Endothelial cell (in vitro differentiated cells): ENCODE data around the gene WDR37. TPM values are rescaled to one million over a fixed set of nuclear protein-coding genes. Genes with fewer than 3 reads are reported as not detected.
"Not testable (repeated sequence)": the region's sequence is repeated elsewhere in the genome, so short reads cannot be mapped to it uniquely, and the experiment has no call there.

Experiments used
- DNase-seq: peaks from one replicate; pipeline ENCODE4 v3.0.0; 2021; ENCODE audit warnings: low spot score
- H3K27ac Mint-ChIP-seq: one replicate; pipeline ENCODE4 v1.8.0; 2021; ENCODE audit warnings: mixed read lengths, inconsistent platforms; ENCODE audit not compliant: unreplicated experiment
- H3K27me3 Mint-ChIP-seq: one replicate; pipeline ENCODE4 v1.8.0; 2021; ENCODE audit warnings: mild to moderate bottlenecking, moderate library complexity, mixed read lengths, inconsistent platforms; ENCODE audit not compliant: unreplicated experiment
- H3K36me3 Mint-ChIP-seq: one replicate; pipeline ENCODE4 v1.8.0; 2021; ENCODE audit warnings: mild to moderate bottlenecking, low read depth, mixed read lengths, inconsistent platforms; ENCODE audit not compliant: unreplicated experiment
- H3K4me1 Mint-ChIP-seq: one replicate; pipeline ENCODE4 v1.8.0; 2021; ENCODE audit warnings: mild to moderate bottlenecking, mixed read lengths, inconsistent platforms; ENCODE audit not compliant: unreplicated experiment
- H3K4me3 Mint-ChIP-seq: one replicate; pipeline ENCODE4 v1.8.0; 2021; ENCODE audit warnings: mild to moderate bottlenecking, mixed read lengths, inconsistent platforms; ENCODE audit not compliant: unreplicated experiment
- H3K9me3 Mint-ChIP-seq: one replicate; pipeline ENCODE4 v1.8.0; 2021; ENCODE audit warnings: mixed read lengths, inconsistent platforms; ENCODE audit not compliant: unreplicated experiment
- total RNA-seq: library from RNA; stranded (reverse); fragmentation: NEBNext Ultra II Directional; extraction: Animal tissue kit (Norgen Biotek cat#: 25700); gene quantifications from one replicate; pipeline ENCODE4 v1.2.1, GENCODE V29; 2021; ENCODE audit not compliant: unreplicated experiment
- TF ChIP-seq, protein P1 (sequence below): fragments of 200-600 bp; sonication (generic); IDR thresholded peaks from one replicate; pipeline ENCODE4 v1.5.0; 2021; ENCODE audit warnings: antibody characterized with exemption; ENCODE audit not compliant: unreplicated experiment

Gene WDR37
- total RNA-seq, 1 donor from 2014 or later = 32.6 TPM

DNA sequence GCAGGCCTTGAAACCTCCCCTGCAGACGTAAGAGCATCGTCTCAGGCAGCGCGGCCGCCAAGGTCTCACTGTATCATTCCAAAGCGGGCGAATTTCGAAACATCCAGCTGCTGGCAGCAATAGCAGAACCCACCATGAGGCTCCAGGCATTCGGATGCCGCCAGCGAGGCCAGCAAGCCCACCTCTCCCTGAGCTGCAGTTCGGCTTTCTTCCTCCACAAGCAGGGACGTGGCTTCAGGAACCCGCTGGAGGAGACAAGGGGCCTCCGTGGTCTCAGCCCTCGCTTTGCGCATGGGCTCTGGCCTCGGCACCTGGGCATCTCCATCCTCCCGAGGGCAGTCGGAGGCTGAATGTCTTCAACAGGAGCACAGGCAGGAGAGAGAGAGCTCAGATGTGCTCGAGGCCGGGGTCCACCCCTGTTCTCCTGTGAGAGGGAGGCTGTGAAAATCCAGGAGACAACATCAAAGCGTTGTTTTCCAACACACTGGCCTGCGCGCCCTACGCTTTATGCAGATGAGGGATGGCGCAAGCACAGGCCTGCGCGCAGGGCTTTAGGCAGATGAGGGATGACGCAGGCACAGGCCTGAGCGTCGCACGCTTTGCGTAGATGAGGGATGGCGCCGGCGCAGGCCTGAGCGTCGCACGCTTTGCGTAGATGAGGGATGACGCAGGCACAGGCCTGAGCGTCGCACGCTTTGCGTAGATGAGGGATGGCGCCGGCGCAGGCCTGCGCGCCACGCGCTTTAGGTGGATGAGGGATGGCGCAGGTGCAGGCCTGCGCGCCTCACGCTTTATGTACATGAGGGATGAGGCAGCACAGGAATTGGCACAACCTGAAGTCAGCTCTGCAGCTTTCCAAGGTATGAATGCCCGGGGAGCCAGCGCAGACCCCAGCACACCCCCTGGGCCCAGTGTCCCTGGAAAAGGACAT, 103.2 kb downstream of the WDR37 start:
- H3K4me1 Mint-ChIP-seq = no peaks in the 10 kb centered on the region
- no peaks in the 10 kb centered on the region for H3K36me3 Mint-ChIP-seq
- DNase-seq = no peak
- TF ChIP-seq, protein P1, sequence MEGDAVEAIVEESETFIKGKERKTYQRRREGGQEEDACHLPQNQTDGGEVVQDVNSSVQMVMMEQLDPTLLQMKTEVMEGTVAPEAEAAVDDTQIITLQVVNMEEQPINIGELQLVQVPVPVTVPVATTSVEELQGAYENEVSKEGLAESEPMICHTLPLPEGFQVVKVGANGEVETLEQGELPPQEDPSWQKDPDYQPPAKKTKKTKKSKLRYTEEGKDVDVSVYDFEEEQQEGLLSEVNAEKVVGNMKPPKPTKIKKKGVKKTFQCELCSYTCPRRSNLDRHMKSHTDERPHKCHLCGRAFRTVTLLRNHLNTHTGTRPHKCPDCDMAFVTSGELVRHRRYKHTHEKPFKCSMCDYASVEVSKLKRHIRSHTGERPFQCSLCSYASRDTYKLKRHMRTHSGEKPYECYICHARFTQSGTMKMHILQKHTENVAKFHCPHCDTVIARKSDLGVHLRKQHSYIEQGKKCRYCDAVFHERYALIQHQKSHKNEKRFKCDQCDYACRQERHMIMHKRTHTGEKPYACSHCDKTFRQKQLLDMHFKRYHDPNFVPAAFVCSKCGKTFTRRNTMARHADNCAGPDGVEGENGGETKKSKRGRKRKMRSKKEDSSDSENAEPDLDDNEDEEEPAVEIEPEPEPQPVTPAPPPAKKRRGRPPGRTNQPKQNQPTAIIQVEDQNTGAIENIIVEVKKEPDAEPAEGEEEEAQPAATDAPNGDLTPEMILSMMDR = no peak
- no peak overlapping the region for H3K27ac Mint-ChIP-seq
- H3K4me3 Mint-ChIP-seq = no peak overlapping the region
- no peaks in the 10 kb centered on the region for H3K9me3 Mint-ChIP-seq
- peaks cover 7% of the 10 kb centered on the region for H3K27me3 Mint-ChIP-seq

DNA sequence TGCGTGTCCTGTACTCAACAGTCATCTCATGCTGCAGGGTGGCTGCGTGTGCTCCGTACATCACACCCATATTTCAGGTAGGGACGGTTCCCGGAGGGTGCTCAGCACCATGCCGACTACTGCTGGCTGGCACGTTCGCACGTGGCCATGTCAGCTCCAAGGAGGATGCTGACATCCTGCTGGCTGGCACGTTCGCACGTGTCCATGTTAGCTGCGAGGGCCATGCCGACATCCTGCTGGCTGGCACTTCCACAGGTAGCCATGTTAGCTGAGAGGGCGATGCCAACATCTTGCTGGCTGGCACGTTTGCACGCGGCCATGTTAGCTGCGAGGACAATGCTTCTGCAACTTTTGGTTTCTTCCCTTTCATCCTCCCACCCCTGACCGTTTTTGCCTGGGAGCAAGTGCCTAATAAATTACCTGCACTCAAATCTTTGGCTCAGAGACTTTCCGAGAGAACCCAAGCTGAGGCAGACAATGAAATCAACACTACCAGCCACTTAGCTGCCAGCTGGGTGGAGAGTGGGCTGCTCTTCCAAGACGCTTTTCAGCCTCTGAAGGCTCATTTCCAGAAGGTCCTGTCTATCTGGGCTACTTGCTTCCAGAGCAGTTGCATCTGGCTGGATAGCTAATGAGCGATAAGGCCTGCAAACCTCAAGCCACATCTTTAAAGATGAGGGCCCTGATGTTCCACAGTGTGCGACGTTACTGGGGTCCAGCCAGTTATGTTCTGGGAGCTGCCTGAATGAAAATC, 104.6 kb downstream of the WDR37 start:
- TF ChIP-seq, protein P1 = no peak
- DNase-seq = no peak
- H3K9me3 Mint-ChIP-seq = no peaks in the 10 kb centered on the region
- peaks cover 10% of the 10 kb centered on the region for H3K27me3 Mint-ChIP-seq
- no peak overlapping the region for H3K4me3 Mint-ChIP-seq
- no peaks in the 10 kb centered on the region for H3K36me3 Mint-ChIP-seq
- H3K4me1 Mint-ChIP-seq = no peaks in the 10 kb centered on the region
- H3K27ac Mint-ChIP-seq = no peak overlapping the region

DNA sequence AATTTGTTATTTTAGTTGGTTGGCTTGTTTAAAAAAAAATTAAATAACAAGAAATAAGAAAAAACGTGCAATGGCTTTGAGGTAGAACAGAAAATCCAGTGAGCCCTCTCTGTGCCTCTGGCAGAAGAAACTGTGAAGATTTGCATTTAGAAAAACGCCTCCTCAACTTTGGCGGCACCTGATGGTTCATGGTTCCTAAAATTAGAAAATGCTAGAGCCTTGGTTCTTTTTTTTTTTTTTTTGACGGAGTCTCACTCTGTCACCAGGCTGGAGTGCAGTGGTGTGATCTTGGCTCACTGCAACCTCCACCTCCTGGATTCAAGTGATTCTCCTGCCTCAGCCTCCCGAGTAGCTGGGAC, 105.1 kb downstream of the WDR37 start:
- H3K4me3 Mint-ChIP-seq, DNase-seq, H3K27ac Mint-ChIP-seq, H3K27me3 Mint-ChIP-seq, H3K36me3 Mint-ChIP-seq, H3K9me3 Mint-ChIP-seq, H3K4me1 Mint-ChIP-seq: not testable (repeated sequence)

DNA sequence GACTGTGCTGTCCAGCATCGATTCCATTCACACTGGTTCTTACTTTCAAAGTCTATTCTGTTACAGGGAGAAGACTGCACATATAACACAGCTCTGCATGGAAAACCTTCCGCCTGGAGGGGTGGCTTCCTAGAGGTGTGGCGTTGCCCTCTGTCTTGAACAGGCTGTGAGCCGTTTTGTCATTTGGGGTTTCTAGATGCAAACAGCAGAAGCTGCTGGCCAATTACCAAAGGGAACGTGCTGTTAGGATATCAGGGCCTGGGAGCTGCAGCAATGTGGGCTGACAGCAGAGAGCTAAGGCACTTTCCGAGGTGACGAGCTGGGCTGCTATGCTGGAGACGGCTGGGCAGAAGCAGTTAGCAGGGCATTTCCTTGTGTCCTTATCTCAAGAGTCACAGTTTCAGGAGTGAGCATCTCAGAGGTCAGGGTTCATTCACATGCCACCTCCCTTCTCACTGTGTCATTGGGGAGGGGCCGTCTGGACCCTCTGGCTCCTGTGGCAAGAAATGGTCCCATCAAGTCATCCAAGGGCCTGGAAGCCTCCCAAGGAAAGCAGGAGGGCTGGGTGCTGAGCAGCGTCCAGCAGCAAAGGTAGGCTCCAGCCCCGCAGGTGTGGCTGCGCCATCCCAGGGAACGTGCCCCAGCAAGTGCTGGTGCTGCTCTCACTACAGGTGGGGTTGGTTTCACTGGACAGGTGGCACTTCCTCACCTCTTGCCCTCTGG, 106.5 kb downstream of the WDR37 start:
- peaks cover 10% of the 10 kb centered on the region for H3K27me3 Mint-ChIP-seq
- H3K36me3 Mint-ChIP-seq = peaks cover 4% of the 10 kb centered on the region
- no peaks in the 10 kb centered on the region for H3K4me1 Mint-ChIP-seq
- TF ChIP-seq, protein P1 = no peak
- H3K27ac Mint-ChIP-seq = no peak overlapping the region
- no peak for DNase-seq
- no peaks in the 10 kb centered on the region for H3K9me3 Mint-ChIP-seq
- H3K4me3 Mint-ChIP-seq = no peak overlapping the region

DNA sequence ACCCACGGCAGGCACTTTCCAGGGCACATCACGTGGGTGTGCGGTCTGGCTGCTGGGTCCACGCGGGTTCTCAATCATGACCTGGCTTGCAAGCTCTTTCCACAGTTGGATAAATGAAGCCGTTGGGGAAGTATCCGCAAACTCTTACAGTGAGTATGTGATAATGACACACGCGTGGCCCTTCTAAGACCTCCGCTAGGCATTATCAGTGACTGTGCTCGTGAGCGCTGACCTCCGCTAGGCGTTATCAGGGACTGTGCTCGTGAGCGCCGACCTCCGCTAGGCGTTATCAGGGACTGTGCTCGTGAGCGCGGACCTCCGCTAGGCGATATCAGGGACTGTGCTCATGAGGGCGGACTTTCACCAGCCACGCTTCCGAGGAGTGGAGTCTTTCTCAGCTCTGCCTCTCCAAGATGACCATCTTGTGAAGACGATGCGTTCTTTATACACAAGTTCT, 107.0 kb downstream of the WDR37 start:
- DNase-seq = no peak
- TF ChIP-seq, protein P1 = no peak
- Mint-ChIP-seq H3K27me3 (peaks cover 10% of the 10 kb centered on the region), H3K4me3 (no peak overlapping the region), H3K9me3 (no peaks in the 10 kb centered on the region), H3K4me1 (no peaks in the 10 kb centered on the region), H3K36me3 (peaks cover 4% of the 10 kb centered on the region), H3K27ac (no peak overlapping the region)
